ENCODE results near the gene UBXN10. TPM values are rescaled to one million over a fixed set of nuclear protein-coding genes. Genes with fewer than 3 reads are reported as not detected.
A peak's percentile ranks its signal among the peaks of the same experiment; 100 is the strongest.
"Not testable (repeated sequence)": the region's sequence is repeated elsewhere in the genome, so short reads cannot be mapped to it uniquely, and the experiment has no call there.

Gene UBXN10
- total RNA-seq, 1 donor from 2014 or later: 1.4 TPM

- no peak for DNase-seq
- Histone ChIP-seq H3K27me3 (ENCODE audit: low read depth) (peaks cover 56% of the 10 kb centered on the region), H3K9me3 (replicated peaks) (no peaks in the 10 kb centered on the region), H3K36me3 (no peaks in the 10 kb centered on the region), H3K4me3 (no peak overlapping the region), H3K27ac (replicated peaks) (no peak overlapping the region), H3K4me1 (peaks cover 11% of the 10 kb centered on the region)
- peak; percentile 31 for TF ChIP-seq CTCF (IDR thresholded peaks at IDR 0.05; ENCODE audit: borderline replicate concordance)
- intact Hi-C loops (cut with micrococcal nuclease): no loop called here
Observed at GRCh38 chr1:20216574-20216973, 30.7 kb downstream of the UBXN10 start.

- DNase-seq; H3K4me1 ChIP-seq; intact Hi-C loops (cut with micrococcal nuclease); H3K4me3 ChIP-seq; H3K9me3 ChIP-seq (replicated peaks); H3K36me3 ChIP-seq; H3K27ac ChIP-seq (replicated peaks): not testable (repeated sequence)
- peaks cover 59% of the 10 kb centered on the region for H3K27me3 ChIP-seq (ENCODE audit: low read depth)
Observed at GRCh38 chr1:20219053-20219452, 33.2 kb downstream of the UBXN10 start.

DNA sequence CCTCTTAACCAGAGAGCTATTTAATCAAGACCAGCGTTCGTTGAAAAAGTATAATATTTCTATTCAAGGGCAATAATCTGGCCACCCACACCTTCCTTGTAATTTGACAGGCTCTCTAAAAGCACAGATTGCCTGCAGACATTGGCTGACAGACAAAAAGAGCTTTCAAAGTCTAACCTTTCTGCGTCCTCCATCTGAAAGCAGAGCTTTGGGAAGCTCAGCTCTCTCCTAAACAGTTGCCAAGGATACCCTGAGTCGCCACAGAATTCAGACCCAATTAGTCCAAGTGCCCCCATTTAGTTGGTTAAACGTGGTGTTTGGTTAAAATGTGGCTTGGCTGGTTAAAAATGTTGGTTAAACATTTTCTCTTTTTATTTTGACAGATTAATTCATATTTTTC is 34.1 kb downstream of the UBXN10 start:
- DNase-seq: no peak
- no peaks in the 10 kb centered on the region for H3K4me1 ChIP-seq
- no peak overlapping the region for H3K27ac ChIP-seq (replicated peaks)
- H3K36me3 ChIP-seq: no peaks in the 10 kb centered on the region
- intact Hi-C loops (cut with micrococcal nuclease): no loop called here
- H3K4me3 ChIP-seq: no peak overlapping the region
- no peak for TF ChIP-seq CTCF (IDR thresholded peaks at IDR 0.05; ENCODE audit: borderline replicate concordance)
- peaks cover 68% of the 10 kb centered on the region for H3K27me3 ChIP-seq (ENCODE audit: low read depth)
- H3K9me3 ChIP-seq (replicated peaks): no peaks in the 10 kb centered on the region

DNA sequence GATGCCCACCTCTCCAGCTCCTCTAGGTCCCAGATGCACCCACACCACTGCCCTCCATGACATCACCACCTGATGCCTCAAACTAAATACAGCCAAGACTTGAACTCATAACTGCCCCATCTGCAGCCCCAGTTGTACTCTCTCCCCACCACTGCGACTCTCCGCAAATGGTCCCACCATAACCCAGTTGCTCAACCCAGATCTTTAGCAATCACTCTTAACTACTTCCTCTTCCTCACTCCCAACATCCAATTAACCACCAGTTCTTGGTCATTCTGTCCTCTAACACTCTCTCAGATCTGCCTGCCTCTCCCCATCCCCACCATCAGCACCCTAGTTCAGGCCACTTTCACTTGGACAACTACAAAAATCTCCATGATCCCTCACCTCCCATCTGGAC is 37.2 kb downstream of the UBXN10 start:
- H3K4me1 ChIP-seq: no peaks in the 10 kb centered on the region
- TF ChIP-seq CTCF (IDR thresholded peaks at IDR 0.05; ENCODE audit: borderline replicate concordance): no peak
- no peak overlapping the region for H3K4me3 ChIP-seq
- no peak overlapping the region for H3K27ac ChIP-seq (replicated peaks)
- no peaks in the 10 kb centered on the region for H3K9me3 ChIP-seq (replicated peaks)
- DNase-seq: no peak
- H3K36me3 ChIP-seq: no peaks in the 10 kb centered on the region
- H3K27me3 ChIP-seq (ENCODE audit: low read depth): peaks cover 79% of the 10 kb centered on the region
- intact Hi-C loops (cut with micrococcal nuclease): no loop called here

DNA sequence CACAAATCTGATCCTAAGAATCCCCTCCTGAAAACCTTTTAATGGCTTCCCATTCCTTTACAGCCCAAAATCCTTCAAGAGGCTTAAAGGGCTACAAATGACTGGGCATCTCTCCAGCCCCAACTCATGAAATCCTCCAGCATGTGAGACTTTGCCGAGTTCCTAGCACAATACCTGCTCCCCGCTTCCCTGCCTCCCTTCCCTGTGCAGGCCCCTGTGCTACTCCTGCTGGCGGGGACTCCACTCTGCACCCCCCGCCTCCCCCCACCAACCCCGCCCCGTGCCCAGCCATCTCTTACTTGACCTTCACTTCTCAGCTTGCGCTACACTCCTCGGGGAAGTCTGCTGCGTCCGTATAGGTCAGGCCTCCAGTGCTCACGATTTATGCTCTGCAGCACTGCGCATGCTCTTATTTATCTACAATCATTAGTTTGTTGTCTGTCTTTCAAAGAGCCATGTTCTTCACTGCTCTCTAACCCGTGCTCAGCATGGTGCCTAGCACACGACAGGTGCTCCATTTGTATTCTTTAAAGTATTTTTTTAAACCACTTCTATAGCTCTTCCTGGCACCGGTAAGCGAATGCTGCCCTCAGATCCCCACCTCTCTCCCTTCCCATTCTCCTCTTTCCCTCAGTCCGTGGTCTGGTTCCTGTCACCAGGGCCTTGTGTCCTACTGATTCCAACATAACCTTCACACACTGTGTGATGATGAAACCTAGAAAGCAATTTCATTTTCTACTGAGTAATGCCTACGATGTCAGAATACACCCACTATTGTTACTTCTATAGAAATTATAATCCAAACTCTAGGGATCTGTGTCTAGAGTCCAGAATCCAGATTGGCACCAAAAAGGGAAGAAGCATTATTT is 37.9 kb downstream of the UBXN10 start:
- no peak for DNase-seq
- peaks cover 81% of the 10 kb centered on the region for H3K27me3 ChIP-seq (ENCODE audit: low read depth)
- intact Hi-C loops (cut with micrococcal nuclease): no loop called here

More for the DNA sequence above, 37.9 kb downstream of the UBXN10 start:
- Histone ChIP-seq H3K36me3 (no peaks in the 10 kb centered on the region), H3K9me3 (replicated peaks) (no peaks in the 10 kb centered on the region), H3K4me1 (no peaks in the 10 kb centered on the region), H3K4me3 (no peak overlapping the region), H3K27ac (replicated peaks) (no peak overlapping the region)
- no peak for TF ChIP-seq CTCF (IDR thresholded peaks at IDR 0.05; ENCODE audit: borderline replicate concordance)

Data from left ventricle myocardium inferior (tissue), 1 donor.